H7 (cell line): Measurements from ENCODE around the gene LDHA. TPM values are rescaled to one million over a fixed set of nuclear protein-coding genes. Genes with fewer than 3 reads are reported as not detected.

Experiments
- DNase-seq: peaks from one replicate; pipeline ENCODE4 v3.0.0; 2012
- H3K27me3 ChIP-seq: 2 replicates; pipeline ENCODE4 v1.6.0; 2011; ENCODE audit warnings: mild to moderate bottlenecking, low read length; ENCODE audit not compliant: control insufficient read depth, insufficient read depth
- H3K36me3 ChIP-seq: replicated peaks from 2 replicates; pipeline ENCODE4 v1.5.1; 2011; ENCODE audit warnings: low read length; ENCODE audit not compliant: control insufficient read depth, insufficient read depth
- H3K4me3 ChIP-seq: 2 replicates; pipeline ENCODE4 v1.5.1; 2011; ENCODE audit warnings: low read depth, mild to moderate bottlenecking, control low read depth, low read length, moderate library complexity; ENCODE audit not compliant: insufficient read depth
- total RNA-seq: library from RNA; depleted of rRNA; stranded (reverse); fragments of >200 nt; shearing (Covaris generic); gene quantifications from 2 replicates; pipeline ENCODE4 v1.2.3, GENCODE V29; 2014; rRNA removed

LDHA gene
- 308 and 375 TPM in 2 replicates for total RNA-seq

DNA sequence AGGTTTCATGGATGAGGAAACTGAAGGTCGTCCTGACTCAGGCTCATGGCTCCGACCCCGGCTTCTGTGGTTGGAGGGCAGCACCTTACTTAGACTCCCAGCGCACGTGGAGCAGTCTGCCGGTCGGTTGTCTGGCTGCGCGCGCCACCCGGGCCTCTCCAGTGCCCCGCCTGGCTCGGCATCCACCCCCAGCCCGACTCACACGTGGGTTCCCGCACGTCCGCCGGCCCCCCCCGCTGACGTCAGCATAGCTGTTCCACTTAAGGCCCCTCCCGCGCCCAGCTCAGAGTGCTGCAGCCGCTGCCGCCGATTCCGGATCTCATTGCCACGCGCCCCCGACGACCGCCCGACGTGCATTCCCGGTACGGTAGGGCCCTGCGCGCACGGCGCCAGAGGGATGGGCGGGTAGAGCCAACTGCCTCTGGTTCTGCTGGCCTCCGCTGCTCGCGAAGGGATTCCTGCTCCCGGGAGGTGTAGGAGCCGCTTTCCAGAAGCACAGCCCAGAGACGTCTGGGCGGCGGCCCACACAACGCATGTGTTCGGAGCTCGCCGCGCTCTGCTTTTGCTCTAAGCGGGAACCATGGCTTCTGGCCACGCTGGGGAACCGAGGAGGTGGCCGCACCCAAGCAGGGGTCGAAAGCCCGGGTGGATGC lies at the start of gene LDHA:
LDHA (plus strand) TSS at position 289 of the 653 bp plus-strand sequence. CDS start 2,280 bp downstream, outside the sequence.
- peak within 1 kb of the TSS; percentile 90 for H3K4me3 ChIP-seq
- DNase-seq: peak; percentile 83
- peaks cover 4% of the 10 kb centered on the region for H3K36me3 ChIP-seq
- H3K27me3 ChIP-seq: peaks cover 2% of the 10 kb centered on the region; the same call in 1 of the 2 replicates

DNA sequence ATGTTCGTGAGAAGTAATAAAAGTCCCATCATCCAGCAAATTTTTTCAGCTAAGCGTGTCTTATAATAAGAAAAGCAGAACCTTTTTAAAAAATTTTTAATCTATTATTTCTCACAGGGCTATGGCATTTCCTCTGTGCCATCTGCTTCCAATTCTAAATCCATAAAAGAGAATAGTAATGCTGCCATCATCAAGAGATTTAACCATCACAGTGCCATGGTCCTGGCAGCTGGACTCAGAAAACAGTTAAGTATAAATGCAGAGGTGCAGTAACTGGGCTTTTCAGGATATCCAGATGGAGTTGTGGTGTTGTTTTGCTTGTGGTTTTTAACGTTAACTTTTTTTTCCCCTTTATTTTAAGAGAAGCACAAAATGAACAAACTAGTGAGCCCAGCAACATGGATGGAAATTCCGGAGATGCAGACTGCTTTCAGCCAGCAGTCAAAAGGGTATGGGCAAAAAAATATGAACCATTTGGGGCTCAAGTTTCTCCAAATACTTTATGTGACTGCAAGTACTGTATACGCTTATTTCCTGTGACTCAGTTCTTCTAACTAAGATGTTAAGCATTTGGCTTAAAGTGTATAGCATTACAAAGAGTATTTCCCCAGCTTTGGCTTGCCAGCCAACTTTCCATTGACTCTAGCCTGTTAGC lies 46.8 kb upstream of the LDHA start:
- DNase-seq: no peak
- H3K36me3 ChIP-seq: peaks cover 7% of the 10 kb centered on the region
- H3K27me3 ChIP-seq: no peaks in the 10 kb centered on the region
- H3K4me3 ChIP-seq: no peak overlapping the region

DNA sequence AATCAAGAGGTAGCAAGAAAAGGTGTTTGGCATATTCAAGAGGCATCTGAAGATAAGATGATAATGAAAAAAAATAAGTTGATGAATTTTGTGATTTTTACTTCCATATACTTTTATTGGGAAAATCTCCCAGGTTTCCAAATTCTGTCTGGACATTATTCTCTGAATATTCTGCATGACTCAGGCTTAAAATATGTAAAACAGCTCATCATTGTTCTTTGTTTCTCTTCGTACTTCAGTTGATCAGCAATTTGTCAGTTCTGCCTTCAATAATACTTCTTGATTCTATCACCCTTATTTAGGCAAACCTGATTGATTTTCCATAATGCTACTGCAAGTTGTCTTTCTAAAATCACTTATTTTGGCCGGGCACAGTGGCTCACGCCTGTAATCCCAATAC lies 41.8 kb upstream of the LDHA start:
- no peak overlapping the region for H3K4me3 ChIP-seq
- DNase-seq: no peak
- no peaks in the 10 kb centered on the region for H3K27me3 ChIP-seq
- peaks cover 4% of the 10 kb centered on the region for H3K36me3 ChIP-seq

- H3K4me3 ChIP-seq: no peak overlapping the region
- H3K36me3 ChIP-seq: peaks cover 10% of the 10 kb centered on the region
- DNase-seq: no peak
- no peaks in the 10 kb centered on the region for H3K27me3 ChIP-seq
These were observed 35.7 kb upstream of the LDHA start for GRCh38 chr11:18358646-18359045.

- Histone ChIP-seq H3K36me3 (peaks cover 12% of the 10 kb centered on the region), H3K27me3 (no peaks in the 10 kb centered on the region), H3K4me3 (no peak overlapping the region)
- no peak for DNase-seq
These were observed 33.2 kb upstream of the LDHA start for GRCh38 chr11:18361154-18361553.

DNA sequence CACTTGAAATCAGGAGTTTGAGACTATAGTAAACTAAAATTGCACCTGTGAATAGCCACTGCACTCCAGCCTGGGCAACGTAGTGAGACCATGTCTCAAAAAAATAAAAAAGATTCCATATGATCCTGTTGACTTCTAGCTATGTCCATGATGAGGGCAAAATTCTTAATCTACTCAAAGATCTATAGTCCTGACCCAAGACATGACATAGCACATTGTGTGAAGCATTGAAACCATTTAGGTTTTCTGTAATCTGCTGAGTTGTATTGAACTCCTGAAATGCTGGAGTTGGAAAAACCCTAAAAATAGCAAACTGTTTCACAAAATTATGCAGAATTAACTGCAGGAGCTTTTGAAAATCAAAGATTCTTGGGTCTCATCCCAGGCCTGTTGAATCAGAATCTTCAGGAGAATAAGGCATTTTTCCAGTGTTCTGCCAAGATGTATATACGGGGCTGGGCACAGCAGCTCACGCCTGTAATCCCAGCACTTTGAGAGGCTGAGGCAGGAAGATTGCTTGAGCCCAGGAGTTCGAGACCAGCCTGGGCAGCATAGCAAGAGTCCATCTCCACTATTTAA lies 29.8 kb upstream of the LDHA start:
- no peak for DNase-seq
- Histone ChIP-seq H3K36me3 (peaks cover 8% of the 10 kb centered on the region), H3K27me3 (no peaks in the 10 kb centered on the region), H3K4me3 (no peak overlapping the region)

DNA sequence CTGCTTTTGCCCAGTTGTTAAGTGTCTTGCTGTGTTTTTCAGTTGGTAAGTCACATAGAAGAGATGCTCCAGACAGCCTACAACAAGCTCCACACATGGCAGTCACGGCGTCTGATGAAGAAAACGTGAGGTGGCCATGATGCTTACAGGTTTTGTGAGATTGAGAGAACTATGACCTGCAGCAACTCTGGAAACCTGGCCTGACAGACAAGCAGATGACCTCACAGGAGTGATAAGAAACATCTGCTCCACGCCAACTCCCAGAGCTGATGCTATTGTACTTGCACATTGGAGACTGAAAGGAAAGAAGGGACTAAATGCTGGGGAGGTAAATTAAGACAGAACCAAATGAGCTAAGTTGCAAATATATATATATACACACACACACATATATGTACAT lies 28.6 kb upstream of the LDHA start:
- Histone ChIP-seq H3K36me3 (peaks cover 8% of the 10 kb centered on the region), H3K4me3 (no peak overlapping the region)

DNA sequence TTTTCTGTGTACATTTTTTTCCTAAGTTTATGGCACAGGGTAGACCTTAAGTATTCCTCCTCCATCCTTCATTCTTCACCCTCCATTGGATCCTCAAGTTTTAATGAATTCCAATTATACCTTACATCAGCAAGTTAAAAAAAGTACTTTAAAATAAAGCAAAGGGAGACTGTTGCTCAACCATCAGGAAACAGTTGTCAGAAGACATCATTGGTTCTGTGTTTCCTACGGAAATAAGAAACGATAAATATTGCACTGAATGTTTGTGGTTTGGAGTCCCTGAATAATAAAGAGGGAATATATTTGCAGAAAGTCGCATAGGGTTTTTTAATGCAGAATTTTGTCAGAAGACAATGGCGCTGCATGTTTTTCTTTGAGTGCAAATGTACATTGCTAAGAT lies 28.1 kb upstream of the LDHA start:
- no peaks in the 10 kb centered on the region for H3K27me3 ChIP-seq
- no peak for DNase-seq
- peaks cover 6% of the 10 kb centered on the region for H3K36me3 ChIP-seq
- no peak overlapping the region for H3K4me3 ChIP-seq

More for the DNA sequence above, 28.6 kb upstream of the LDHA start:
- DNase-seq: no peak
- H3K27me3 ChIP-seq: no peaks in the 10 kb centered on the region

DNA sequence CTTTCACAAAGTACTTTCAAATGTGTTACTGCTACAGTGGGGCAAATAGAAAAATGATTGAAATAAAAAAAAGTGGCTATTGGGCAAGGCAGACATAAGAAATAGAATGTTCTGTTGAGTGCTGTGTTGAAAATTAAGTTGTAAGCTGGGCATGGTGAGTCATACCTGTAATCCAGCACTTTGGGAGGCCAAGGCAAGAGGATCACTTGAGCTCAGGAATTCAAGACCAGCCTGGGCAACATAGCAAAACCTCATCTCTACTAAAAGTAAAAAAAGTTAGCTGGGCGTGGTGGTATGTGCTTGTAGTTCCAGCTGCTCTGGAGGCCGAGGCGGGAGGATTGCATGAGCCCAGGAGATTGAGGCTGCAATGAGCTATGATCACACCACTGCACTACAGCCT lies 26.9 kb upstream of the LDHA start:
- no peak for DNase-seq
- Histone ChIP-seq H3K4me3 (no peak overlapping the region), H3K36me3 (peaks cover 3% of the 10 kb centered on the region), H3K27me3 (no peaks in the 10 kb centered on the region)

DNA sequence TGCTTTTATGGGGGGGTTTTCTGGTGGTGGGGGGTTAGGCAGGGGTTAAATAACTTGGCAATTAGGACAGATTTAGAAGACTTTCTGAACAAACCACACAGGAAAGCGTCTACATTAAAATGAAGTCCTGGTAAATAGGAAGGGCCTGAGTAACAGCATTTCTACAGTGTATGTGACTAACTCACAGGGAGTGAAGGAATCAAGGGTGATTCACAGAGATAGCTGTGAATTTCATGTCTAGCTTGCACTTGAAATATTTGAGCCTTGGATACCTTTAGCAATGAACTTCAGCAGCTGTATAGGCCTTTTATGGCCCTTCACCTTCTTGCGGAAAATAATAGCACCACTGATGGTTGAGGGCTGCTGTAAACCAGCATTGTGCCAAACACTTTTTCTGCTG lies 26.1 kb upstream of the LDHA start:
- no peak for DNase-seq
- Histone ChIP-seq H3K4me3 (no peak overlapping the region), H3K27me3 (no peaks in the 10 kb centered on the region), H3K36me3 (peaks cover 3% of the 10 kb centered on the region)

GRCh38 chr11:18369398-18369797 lies 25.0 kb upstream of the LDHA start:
- peaks cover 3% of the 10 kb centered on the region for H3K36me3 ChIP-seq
- no peaks in the 10 kb centered on the region for H3K27me3 ChIP-seq
- no peak overlapping the region for H3K4me3 ChIP-seq
- DNase-seq: no peak

GRCh38 chr11:18371279-18371678 lies 23.1 kb upstream of the LDHA start:
- Histone ChIP-seq H3K27me3 (no peaks in the 10 kb centered on the region), H3K36me3 (no peaks in the 10 kb centered on the region; the same call in 1 of the 2 replicates)
- DNase-seq: no peak

DNA sequence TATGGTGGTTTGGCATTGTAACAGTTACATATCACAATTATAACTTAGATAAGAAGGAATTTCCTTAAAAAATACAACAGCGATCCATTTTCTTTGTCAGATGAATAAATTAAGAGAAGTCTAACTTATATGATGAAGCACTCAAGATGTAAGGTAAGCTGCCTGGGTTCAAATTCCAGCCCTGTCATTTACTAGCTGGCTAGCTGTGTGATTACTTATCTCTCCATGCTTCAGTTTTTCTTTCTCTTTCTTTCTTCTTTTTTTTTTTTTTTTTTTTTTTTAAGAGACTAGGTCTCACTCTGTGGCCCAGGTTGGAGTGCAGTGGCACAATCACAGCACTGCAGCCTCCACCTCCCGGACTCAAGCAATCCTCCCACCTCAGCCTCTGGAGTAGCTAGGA lies 22.2 kb upstream of the LDHA start:
- Histone ChIP-seq H3K4me3 (no peak overlapping the region), H3K36me3 (no peaks in the 10 kb centered on the region), H3K27me3 (no peaks in the 10 kb centered on the region)
- no peak for DNase-seq

More at GRCh38 chr11:18371279-18371678, 23.1 kb upstream of the LDHA start:
- no peak overlapping the region for H3K4me3 ChIP-seq

DNA sequence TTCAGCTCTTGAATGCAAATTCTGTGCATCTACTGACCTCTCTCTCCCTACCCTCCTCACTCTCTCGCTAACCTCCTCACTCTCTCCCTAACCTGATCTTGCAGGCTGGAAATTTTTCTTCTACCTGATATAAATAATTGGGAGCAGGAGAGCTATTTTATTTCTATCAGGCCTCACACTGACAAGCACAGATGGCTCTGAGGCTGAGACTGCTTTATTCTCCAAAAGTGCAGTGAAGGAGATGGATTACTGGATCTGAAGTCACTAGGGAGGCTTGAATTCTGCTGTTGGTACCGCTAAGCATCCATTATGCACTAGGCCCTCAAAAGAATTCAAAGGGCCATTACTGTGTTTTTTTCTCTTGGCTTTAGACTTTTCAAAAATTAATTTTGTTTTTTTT lies 19.4 kb upstream of the LDHA start:
- no peak for DNase-seq
- no peaks in the 10 kb centered on the region for H3K36me3 ChIP-seq
- no peaks in the 10 kb centered on the region for H3K27me3 ChIP-seq
- no peak overlapping the region for H3K4me3 ChIP-seq

GRCh38 chr11:18375941-18376340 lies 18.4 kb upstream of the LDHA start:
- no peak for DNase-seq
- Histone ChIP-seq H3K36me3 (no peaks in the 10 kb centered on the region), H3K4me3 (no peak overlapping the region), H3K27me3 (no peaks in the 10 kb centered on the region)
